ENCODE measurements around the gene KIF16B. TPM values are rescaled to one million over a fixed set of nuclear protein-coding genes. Genes with fewer than 3 reads are reported as not detected.

The KIF16B gene
- total RNA-seq, 4 donors from 2014 or later, result 8.7 to 20.6 (median 16.6) TPM

GRCh38 chr20:16548068-16548672, 25.1 kb downstream of the KIF16B start:
- intact Hi-C loops (cut with DNase I; ENCODE audit: low total_unique reads), result no loop called here
- Histone ChIP-seq H3K4me3 (no peak overlapping the region), H3K9me3 (no peaks in the 10 kb centered on the region), H3K4me1 (no peaks in the 10 kb centered on the region), H3K27ac (no peak overlapping the region), H3K36me3 (no peaks in the 10 kb centered on the region), H3K27me3 (no peaks in the 10 kb centered on the region)
- no peak for TF ChIP-seq POLR2A (IDR thresholded peaks at IDR 0.05)
- TF ChIP-seq, protein P1, sequence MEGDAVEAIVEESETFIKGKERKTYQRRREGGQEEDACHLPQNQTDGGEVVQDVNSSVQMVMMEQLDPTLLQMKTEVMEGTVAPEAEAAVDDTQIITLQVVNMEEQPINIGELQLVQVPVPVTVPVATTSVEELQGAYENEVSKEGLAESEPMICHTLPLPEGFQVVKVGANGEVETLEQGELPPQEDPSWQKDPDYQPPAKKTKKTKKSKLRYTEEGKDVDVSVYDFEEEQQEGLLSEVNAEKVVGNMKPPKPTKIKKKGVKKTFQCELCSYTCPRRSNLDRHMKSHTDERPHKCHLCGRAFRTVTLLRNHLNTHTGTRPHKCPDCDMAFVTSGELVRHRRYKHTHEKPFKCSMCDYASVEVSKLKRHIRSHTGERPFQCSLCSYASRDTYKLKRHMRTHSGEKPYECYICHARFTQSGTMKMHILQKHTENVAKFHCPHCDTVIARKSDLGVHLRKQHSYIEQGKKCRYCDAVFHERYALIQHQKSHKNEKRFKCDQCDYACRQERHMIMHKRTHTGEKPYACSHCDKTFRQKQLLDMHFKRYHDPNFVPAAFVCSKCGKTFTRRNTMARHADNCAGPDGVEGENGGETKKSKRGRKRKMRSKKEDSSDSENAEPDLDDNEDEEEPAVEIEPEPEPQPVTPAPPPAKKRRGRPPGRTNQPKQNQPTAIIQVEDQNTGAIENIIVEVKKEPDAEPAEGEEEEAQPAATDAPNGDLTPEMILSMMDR (IDR thresholded peaks at IDR 0.05), result no peak
- no peak for DNase-seq

DNA sequence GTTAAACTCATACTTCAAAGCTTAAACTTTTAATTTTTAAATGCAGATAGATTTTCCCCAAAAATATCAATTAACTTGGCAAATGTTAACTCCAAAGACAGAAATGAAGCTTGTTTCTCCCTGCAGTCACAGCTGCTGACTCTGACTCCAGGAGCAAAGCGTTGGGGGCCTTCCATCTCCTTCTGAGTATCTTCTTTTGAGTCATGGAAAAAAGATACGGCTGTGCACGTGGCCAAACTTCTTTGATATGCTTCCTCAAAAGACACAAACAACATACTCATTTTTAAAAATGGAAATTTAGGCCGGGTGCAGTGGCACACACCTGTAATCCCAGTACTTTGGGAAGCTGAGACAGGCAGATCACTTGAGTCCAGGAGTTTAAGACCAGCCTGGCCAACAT, 28.3 kb downstream of the KIF16B start:
- Histone ChIP-seq H3K36me3 (no peaks in the 10 kb centered on the region), H3K4me3 (no peak overlapping the region), H3K9me3 (no peaks in the 10 kb centered on the region), H3K27ac (no peak overlapping the region), H3K27me3 (no peaks in the 10 kb centered on the region), H3K4me1 (no peaks in the 10 kb centered on the region)
- TF ChIP-seq, protein P1 (IDR thresholded peaks at IDR 0.05), result no peak
- TF ChIP-seq POLR2A (IDR thresholded peaks at IDR 0.05), result no peak
- no peak for DNase-seq
- intact Hi-C loops (cut with DNase I; ENCODE audit: low total_unique reads), result no loop called here

- intact Hi-C loops (cut with DNase I; ENCODE audit: low total_unique reads), result no loop called here
- DNase-seq, result no peak
- H3K4me3 ChIP-seq, result no peak overlapping the region
These were observed 30.8 kb downstream of the KIF16B start for GRCh38 chr20:16542477-16542876.

GRCh38 chr20:16541878-16542277, 31.4 kb downstream of the KIF16B start:
- no peaks in the 10 kb centered on the region for H3K27me3 ChIP-seq
- intact Hi-C loops (cut with DNase I; ENCODE audit: low total_unique reads), result no loop called here
- no peak overlapping the region for H3K4me3 ChIP-seq
- no peaks in the 10 kb centered on the region for H3K4me1 ChIP-seq
- H3K27ac ChIP-seq, result no peak overlapping the region
- no peaks in the 10 kb centered on the region for H3K36me3 ChIP-seq
- no peaks in the 10 kb centered on the region for H3K9me3 ChIP-seq
- no peak for DNase-seq
- TF ChIP-seq POLR2A (IDR thresholded peaks at IDR 0.05), result no peak

More at GRCh38 chr20:16542477-16542876, 30.8 kb downstream of the KIF16B start:
- Histone ChIP-seq H3K4me1 (no peaks in the 10 kb centered on the region), H3K36me3 (no peaks in the 10 kb centered on the region), H3K27ac (no peak overlapping the region), H3K27me3 (no peaks in the 10 kb centered on the region), H3K9me3 (no peaks in the 10 kb centered on the region)
- TF ChIP-seq, protein P1 (IDR thresholded peaks at IDR 0.05), result no peak
- no peak for TF ChIP-seq POLR2A (IDR thresholded peaks at IDR 0.05)

DNA sequence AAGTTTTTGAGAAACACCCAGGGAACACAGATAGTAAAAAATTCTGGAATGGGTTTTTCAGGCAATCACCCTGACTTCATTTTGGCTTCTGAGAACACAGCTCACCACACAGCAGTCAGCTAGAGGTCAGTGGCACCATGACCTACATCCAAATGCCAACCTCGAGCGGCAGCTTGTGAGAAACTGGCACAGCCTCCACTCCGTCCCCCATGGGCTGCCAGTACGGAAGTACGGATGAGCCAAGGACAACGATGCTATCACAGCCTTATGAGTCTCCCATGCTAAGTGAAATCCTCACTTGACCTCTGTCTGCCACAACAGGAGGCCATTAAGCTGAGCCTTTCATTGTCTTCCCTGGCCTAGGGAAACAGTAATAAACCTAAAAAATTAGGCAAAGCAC, 32.0 kb downstream of the KIF16B start:
- Histone ChIP-seq H3K4me1 (no peaks in the 10 kb centered on the region), H3K36me3 (no peaks in the 10 kb centered on the region), H3K9me3 (no peaks in the 10 kb centered on the region), H3K27me3 (no peaks in the 10 kb centered on the region), H3K4me3 (no peak overlapping the region), H3K27ac (no peak overlapping the region)
- no peak for TF ChIP-seq POLR2A (IDR thresholded peaks at IDR 0.05)
- TF ChIP-seq, protein P1 (IDR thresholded peaks at IDR 0.05), result no peak
- intact Hi-C loops (cut with DNase I; ENCODE audit: low total_unique reads), result no loop called here
- DNase-seq, result no peak

Measured in uterus (tissue), 4 donors.